ENCODE data around the gene MIA2. TPM values are rescaled to one million over a fixed set of nuclear protein-coding genes. Genes with fewer than 3 reads are reported as not detected.

The MIA2 gene
- total and polyA plus RNA-seq, 9 of the 15 experiments (the other 6 are each of a cell fraction or from before 2014, with no cell fraction given) = 6.0 to 21.8 (median 12.8) TPM

DNA sequence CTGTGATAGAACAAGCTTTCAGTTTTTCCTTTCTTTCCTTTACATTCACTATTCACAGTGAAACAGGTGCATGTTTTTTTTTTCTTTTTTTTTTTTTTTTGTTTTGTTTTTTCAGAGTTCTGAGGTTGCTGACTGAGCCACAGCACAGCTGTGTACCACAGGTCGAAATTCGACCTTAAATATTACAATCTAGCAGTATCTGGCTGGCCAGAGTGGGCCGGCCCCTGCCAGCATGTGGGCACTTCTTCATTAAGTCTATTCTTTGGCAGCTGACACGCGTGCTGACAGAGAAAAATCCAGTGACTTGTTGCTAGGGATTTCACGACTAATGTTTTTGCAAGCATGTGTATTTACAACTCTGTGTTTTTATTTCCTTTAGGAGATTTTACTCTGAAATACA, 164.7 kb downstream of the MIA2 start (continued):
- TF ChIP-seq, protein P1, sequence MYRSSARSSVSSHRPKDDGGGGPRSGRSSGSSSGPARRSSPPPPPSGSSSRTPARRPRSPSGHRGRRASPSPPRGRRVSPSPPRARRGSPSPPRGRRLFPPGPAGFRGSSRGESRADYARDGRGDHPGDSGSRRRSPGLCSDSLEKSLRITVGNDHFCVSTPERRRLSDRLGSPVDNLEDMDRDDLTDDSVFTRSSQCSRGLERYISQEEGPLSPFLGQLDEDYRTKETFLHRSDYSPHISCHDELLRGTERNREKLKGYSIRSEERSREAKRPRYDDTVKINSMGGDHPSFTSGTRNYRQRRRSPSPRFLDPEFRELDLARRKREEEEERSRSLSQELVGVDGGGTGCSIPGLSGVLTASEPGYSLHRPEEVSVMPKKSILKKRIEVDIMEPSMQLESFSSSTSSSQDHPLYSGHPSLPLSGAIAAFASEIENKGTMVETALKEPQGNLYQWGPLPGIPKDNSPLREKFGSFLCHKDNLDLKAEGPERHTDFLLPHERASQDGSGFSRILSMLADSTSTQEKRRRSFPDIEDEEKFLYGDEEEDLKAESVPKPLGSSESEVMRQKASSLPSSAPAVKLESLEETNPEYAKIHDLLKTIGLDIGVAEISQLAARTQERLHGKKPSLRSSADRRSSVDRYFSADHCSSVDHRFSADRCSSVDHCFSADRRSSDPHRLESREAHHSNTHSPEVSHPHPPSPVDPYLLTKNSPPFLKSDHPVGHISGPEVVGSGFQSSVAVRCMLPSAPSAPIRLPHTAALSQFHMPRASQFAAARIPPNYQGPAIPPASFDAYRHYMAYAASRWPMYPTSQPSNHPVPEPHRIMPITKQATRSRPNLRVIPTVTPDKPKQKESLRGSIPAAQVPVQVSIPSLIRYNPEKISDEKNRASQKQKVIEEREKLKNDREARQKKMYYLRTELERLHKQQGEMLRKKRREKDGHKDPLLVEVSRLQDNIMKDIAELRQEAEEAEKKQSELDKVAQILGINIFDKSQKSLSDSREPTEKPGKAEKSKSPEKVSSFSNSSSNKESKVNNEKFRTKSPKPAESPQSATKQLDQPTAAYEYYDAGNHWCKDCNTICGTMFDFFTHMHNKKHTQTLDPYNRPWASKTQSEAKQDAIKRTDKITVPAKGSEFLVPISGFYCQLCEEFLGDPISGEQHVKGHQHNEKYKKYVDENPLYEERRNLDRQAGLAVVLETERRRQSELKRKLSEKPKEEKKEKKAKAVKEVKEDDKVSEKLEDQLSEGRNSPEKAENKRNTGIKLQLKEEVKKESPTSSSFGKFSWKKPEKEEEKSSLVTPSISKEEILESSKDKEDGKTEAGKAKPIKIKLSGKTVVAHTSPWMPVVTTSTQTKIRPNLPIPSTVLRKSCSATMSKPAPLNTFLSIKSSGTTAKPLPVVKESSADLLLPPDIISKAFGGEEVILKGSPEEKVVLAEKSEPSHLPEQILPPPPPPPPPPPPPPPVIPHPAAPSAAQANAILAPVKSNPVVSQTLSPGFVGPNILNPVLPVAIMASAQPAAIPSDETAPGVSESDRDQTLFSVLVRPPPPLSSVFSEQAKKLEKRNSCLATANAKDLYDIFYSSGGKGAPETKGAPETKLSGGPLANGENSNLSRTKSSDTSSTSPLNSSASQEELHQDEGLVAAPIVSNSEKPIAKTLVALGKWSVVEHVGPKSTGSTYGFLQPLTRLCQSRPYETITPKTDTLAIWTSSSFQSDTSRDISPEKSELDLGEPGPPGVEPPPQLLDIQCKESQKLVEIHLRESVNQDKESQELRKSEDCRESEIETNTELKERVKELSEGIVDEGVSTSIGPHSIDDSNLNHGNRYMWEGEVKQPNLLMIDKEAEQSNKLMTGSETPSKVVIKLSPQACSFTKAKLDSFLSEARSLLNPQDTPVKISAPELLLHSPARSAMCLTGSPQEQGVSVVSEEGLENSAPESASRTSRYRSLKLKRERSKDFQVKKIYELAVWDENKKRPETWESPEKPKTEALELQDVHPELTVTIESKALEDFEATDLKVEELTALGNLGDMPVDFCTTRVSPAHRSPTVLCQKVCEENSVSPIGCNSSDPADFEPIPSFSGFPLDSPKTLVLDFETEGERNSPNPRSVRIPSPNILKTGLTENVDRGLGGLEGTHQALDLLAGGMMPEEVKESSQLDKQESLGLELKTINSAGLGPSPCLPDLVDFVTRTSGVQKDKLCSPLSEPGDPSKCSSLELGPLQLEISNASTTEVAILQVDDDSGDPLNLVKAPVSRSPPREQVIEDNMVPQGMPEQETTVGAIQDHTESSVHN (IDR thresholded peaks at IDR 0.05; ENCODE audit: borderline replicate concordance in 1 of 2, low read depth in 1 of 2) = no peak
- TF ChIP-seq KAT8 (IDR thresholded peaks at IDR 0.05; ENCODE audit: low read depth) (no peak), STAT5B (CRISPR knock-in tag; IDR thresholded peaks at IDR 0.05) (no peak), ZNF224 (CRISPR knock-in tag; IDR thresholded peaks at IDR 0.05) (no peak)
